ENCODE measurements around the gene MLLT1. TPM values are rescaled to one million over a fixed set of nuclear protein-coding genes. Genes with fewer than 3 reads are reported as not detected.

Gene MLLT1
- total RNA-seq, 5 donors from 2014 or later (not counting 1 experiment from before 2014, with no cell fraction given) = 31.4 to 59.8 (median 57.2) TPM

DNA sequence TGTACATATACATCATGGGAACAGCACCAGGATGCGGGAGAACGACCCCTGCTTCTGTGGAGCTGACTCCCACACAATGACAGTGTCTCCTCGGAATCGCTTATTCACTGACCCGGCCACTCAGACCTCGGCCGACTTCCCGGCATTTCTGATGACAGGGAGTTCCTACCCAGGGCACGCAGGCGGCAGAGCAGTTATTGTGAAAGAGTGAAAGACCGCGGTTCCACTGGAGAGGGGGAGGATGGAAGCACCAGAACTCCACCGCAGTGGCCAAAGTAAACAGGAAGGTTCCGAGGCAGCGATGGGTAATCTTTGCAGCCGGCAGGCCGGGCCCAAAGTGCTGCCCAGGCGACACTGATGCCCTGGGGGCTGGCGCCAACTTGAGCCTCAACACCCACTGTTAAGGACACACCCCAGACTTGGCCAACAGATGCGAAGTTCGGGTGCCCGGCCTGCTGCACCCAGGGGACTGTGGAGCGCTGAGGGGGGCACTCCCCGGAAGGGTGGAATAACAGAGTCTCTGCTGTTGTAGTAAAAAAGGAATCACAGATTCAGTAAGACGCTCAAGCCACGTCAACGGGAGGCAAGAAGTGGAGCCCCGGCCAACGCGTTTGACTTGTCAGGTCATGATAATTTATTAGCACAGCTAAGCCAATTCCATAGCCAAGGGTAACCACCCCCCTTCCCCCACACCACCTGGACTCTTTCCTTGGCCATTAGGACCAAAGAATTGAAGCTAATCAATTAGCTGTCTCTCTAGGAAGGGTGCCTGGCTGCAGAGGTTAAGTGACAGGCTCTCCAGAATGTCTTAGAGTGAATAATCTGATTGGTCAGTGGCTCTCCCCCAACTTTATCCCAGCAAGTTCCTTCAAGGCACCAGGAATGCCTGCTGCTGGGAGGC, 5.8 kb downstream of the MLLT1 start:
- no peaks in the 10 kb centered on the region for H3K9me3 Mint-ChIP-seq
- peaks cover 66 to 93% (median 81%) of the 10 kb centered on the region in 3 donors for H3K4me1 Mint-ChIP-seq
- POLR2A ChIA-PET = no interaction called here
- H3K27me3 Mint-ChIP-seq = no peaks in the 10 kb centered on the region
- WGBS (ENCODE audit: insufficient coverage) = 86% methylated on average over 15 of the region's 30 CpGs
- ATAC-seq (replicated peaks in 1 of 4) = no peak
- H3K36me3 ChIP-seq (ENCODE audit: control insufficient read depth in 2 of 2, extremely low read depth in 1 of 2, insufficient read depth in 1 of 2, low read length in 1 of 2) = peaks cover 12% of the 10 kb centered on the region in 2 donors
- H3K27me3 ChIP-seq (replicated peaks in 1 of 2; ENCODE audit: control insufficient read depth in 2 of 2, extremely low read depth in 1 of 2, insufficient read depth in 2 of 2, low read length in 1 of 2) = no peaks in the 10 kb centered on the region
- H3K4me3 ChIP-seq (ENCODE audit: control insufficient read depth in 1 of 2, extremely low read depth in 1 of 2, low read length in 1 of 2) = no peak overlapping the region
- H3K27ac Mint-ChIP-seq = no peak overlapping the region
- no peaks in the 10 kb centered on the region for H3K9me3 ChIP-seq
- H3K4me3 Mint-ChIP-seq = no peak overlapping the region
- CTCF ChIA-PET = no interaction called here
- H3K36me3 Mint-ChIP-seq = peaks cover 17% of the 10 kb centered on the region
- H3K27ac ChIP-seq (ENCODE audit: low read length) = no peak overlapping the region
- no peak for DNase-seq
- peaks cover 2 to 41% of the 10 kb centered on the region in 2 experiments for H3K4me1 ChIP-seq (ENCODE audit: control insufficient read depth in 1 of 2, extremely low read depth in 1 of 2, insufficient read depth in 2 of 2, low read length in 2 of 2)

DNA sequence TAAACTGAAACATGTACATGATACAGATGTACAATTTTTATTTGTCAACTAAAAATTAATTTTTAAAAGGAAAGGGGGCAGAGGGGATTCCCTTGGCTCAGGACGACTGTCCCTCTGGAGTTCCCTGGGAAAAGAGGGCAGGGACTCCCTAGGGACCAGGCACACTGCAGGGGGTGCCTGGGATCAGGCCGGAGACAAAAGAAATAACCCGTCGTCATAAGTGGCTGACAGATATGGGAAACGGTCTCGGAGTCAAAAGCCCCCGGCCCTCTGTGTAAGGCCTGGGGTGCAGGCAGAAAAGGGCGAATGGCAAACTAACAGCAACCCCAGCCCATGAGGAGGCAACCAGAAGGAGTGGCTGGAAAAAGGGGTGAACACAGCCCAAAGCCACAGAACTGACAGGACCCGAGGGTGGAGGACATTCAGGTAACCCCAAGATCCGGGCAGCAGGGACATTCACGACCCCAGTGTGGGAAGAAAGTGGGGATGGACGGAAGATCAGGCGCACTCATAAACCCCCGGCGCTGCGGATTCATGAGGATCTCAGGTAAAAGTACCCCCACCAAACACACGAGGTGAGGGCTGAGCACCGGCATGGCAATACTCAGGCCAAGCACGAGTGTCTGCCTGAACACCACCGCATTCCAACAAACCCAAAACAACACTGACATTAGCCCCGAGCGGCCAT, 6.7 kb downstream of the MLLT1 start:
- Mint-ChIP-seq H3K4me3 (no peak overlapping the region), H3K27me3 (no peaks in the 10 kb centered on the region), H3K36me3 (peaks cover 19% of the 10 kb centered on the region), H3K27ac (no peak overlapping the region), H3K4me1 (peaks cover 57 to 84% (median 77%) of the 10 kb centered on the region in 3 donors), H3K9me3 (no peaks in the 10 kb centered on the region)
- Histone ChIP-seq H3K27me3 (replicated peaks in 1 of 2; ENCODE audit: control insufficient read depth in 2 of 2, extremely low read depth in 1 of 2, insufficient read depth in 2 of 2, low read length in 1 of 2) (no peaks in the 10 kb centered on the region), H3K27ac (ENCODE audit: low read length) (no peak overlapping the region), H3K4me1 (ENCODE audit: control insufficient read depth in 1 of 2, extremely low read depth in 1 of 2, insufficient read depth in 2 of 2, low read length in 2 of 2) (peaks cover 2 to 32% of the 10 kb centered on the region in 2 experiments), H3K9me3 (no peaks in the 10 kb centered on the region), H3K36me3 (ENCODE audit: control insufficient read depth in 2 of 2, extremely low read depth in 1 of 2, insufficient read depth in 1 of 2, low read length in 1 of 2) (peaks cover 12 to 16% of the 10 kb centered on the region in 2 donors), H3K4me3 (ENCODE audit: control insufficient read depth in 1 of 2, extremely low read depth in 1 of 2, low read length in 1 of 2) (no peak overlapping the region)
- ATAC-seq (replicated peaks in 1 of 4) (no peak), DNase-seq (no peak)
- POLR2A ChIA-PET = interaction anchor here in 1 of 2 donors (0.6 kb wide), 1 partner anchor 166 kb away, joined by 3 read pairs; no protein-coding TSS in a partner anchor
- 88% methylated on average over 15 of the region's 22 CpGs for WGBS (ENCODE audit: insufficient coverage)
- CTCF ChIA-PET = no interaction called here

DNA sequence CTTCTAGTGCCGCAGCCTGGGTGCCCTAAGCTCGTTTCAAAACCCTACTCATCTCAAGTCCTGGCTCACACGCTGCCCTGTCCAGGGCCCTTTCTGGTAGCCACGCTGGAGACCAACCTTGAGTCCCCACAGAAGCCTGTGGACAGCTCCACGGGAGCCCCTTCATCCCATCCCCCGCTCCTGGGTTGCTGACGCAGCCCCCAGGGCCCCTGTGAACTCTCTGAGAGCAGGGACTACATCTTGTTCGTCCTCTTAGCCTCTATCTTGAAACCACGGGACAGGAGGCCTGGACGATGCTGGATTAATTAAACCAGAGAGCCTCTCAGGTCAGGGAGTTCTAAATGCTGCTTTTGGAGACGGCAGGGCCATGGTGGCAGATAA, 7.4 kb downstream of the MLLT1 start:
- H3K4me1 ChIP-seq (ENCODE audit: control insufficient read depth in 1 of 2, extremely low read depth in 1 of 2, insufficient read depth in 2 of 2, low read length in 2 of 2) = peaks cover 2 to 26% of the 10 kb centered on the region in 2 experiments

DNA sequence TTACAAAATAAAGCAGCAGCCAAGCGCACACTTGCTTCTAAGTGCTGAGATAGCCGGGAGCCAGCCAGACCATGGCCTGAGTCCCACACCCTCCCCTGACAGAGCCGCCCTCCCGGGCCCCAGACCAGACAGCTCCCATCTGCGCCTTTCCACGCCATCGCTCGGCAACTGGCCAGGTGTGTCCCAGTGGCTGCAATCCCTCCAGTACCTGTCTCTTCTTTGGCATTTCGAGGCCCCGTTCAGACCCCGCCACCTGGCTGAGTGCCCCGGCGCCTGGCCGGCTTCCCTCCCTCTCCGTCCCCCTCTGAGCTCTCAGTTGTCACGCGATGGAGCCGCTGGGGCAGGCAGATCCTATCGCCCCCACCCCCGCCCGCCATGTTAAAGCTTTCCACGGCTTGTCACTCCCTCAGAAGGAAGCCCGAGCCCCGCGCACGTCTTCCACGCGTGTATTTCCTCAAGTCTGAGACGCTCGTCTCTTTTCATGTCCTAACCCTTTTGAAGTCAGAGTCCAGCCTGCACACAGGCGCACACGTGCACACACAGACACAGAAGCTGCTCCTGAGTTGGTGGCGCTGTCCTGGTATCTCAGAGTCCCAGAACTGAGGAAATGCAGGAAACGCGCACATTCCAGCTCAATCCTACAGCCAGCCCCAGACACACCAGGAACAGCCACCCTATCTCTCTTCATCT, 7.9 kb downstream of the MLLT1 start:
- H3K27ac Mint-ChIP-seq = peak overlapping the region in 1 of 2 donors; percentile 83
- Histone ChIP-seq H3K4me1 (ENCODE audit: control insufficient read depth in 1 of 2, extremely low read depth in 1 of 2, insufficient read depth in 2 of 2, low read length in 2 of 2) (peaks cover 0 to 26% of the 10 kb centered on the region in 2 experiments), H3K9me3 (no peaks in the 10 kb centered on the region), H3K4me3 (ENCODE audit: control insufficient read depth in 1 of 2, extremely low read depth in 1 of 2, low read length in 1 of 2) (no peak overlapping the region), H3K27ac (ENCODE audit: low read length) (no peak overlapping the region), H3K36me3 (ENCODE audit: control insufficient read depth in 2 of 2, extremely low read depth in 1 of 2, insufficient read depth in 1 of 2, low read length in 1 of 2) (peaks cover 16 to 23% of the 10 kb centered on the region in 2 donors), H3K27me3 (replicated peaks in 1 of 2; ENCODE audit: control insufficient read depth in 2 of 2, extremely low read depth in 1 of 2, insufficient read depth in 2 of 2, low read length in 1 of 2) (no peaks in the 10 kb centered on the region)
- H3K36me3 Mint-ChIP-seq = peaks cover 28% of the 10 kb centered on the region
- 89% methylated on average over 26 of the region's 35 CpGs for WGBS (ENCODE audit: insufficient coverage)
- H3K4me3 Mint-ChIP-seq = no peak overlapping the region
- no peaks in the 10 kb centered on the region for H3K27me3 Mint-ChIP-seq
- peaks cover 49 to 72% (median 65%) of the 10 kb centered on the region in 3 donors for H3K4me1 Mint-ChIP-seq
- ATAC-seq (replicated peaks in 1 of 4) (no peak), DNase-seq (no peak)
- no peaks in the 10 kb centered on the region for H3K9me3 Mint-ChIP-seq
- CTCF ChIA-PET = no interaction called here
- POLR2A ChIA-PET = interaction anchor here (0.6 to 0.7 kb wide), 3 partner anchors 90 to 165 kb away, joined by 3 to 7 read pairs (median 5); no protein-coding TSS in a partner anchor

More for the DNA sequence above, 7.4 kb downstream of the MLLT1 start:
- WGBS (ENCODE audit: insufficient coverage) = 90% methylated on average over 11 of the region's 11 CpGs
- no peaks in the 10 kb centered on the region for H3K27me3 ChIP-seq (replicated peaks in 1 of 2; ENCODE audit: control insufficient read depth in 2 of 2, extremely low read depth in 1 of 2, insufficient read depth in 2 of 2, low read length in 1 of 2)
- H3K27ac ChIP-seq (ENCODE audit: low read length) = no peak overlapping the region
- CTCF ChIA-PET = no interaction called here
- no peaks in the 10 kb centered on the region for H3K9me3 ChIP-seq
- ATAC-seq (replicated peaks in 1 of 4) (no peak), DNase-seq (no peak)
- no peak overlapping the region for H3K4me3 ChIP-seq (ENCODE audit: control insufficient read depth in 1 of 2, extremely low read depth in 1 of 2, low read length in 1 of 2)
- peaks cover 12 to 22% of the 10 kb centered on the region in 2 donors for H3K36me3 ChIP-seq (ENCODE audit: control insufficient read depth in 2 of 2, extremely low read depth in 1 of 2, insufficient read depth in 1 of 2, low read length in 1 of 2)
- POLR2A ChIA-PET = interaction anchor here (0.6 to 0.7 kb wide), 3 partner anchors 91 to 166 kb away, joined by 3 to 7 read pairs (median 5); no protein-coding TSS in a partner anchor
- H3K4me1 Mint-ChIP-seq = peaks cover 54 to 78% (median 70%) of the 10 kb centered on the region in 3 donors
- no peak overlapping the region for H3K4me3 Mint-ChIP-seq
- H3K27me3 Mint-ChIP-seq = no peaks in the 10 kb centered on the region
- peak overlapping the region in 1 of 2 donors; percentile 83 for H3K27ac Mint-ChIP-seq
- H3K9me3 Mint-ChIP-seq = no peaks in the 10 kb centered on the region
- H3K36me3 Mint-ChIP-seq = peaks cover 26% of the 10 kb centered on the region

DNA sequence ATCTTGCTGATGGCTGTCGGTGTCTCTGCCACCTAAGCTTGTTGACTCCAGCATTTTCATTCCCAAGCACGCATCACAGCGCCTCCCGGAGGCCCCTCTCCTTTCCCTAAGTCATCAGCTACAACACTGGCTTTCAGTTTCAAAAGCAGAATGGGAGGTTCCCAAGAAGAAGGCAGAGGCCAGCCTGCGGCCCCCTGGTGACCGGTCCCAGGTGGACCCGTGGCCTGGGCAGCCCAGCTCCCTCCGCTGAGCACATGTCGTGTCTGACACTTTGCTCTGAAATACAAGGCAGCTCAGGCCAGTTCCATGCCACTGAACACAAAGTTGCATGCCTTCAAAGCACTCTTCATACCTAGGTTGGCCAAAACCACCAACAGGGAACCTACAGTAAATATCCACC, 8.5 kb downstream of the MLLT1 start:
- Histone ChIP-seq H3K27me3 (replicated peaks in 1 of 2; ENCODE audit: control insufficient read depth in 2 of 2, extremely low read depth in 1 of 2, insufficient read depth in 2 of 2, low read length in 1 of 2) (no peaks in the 10 kb centered on the region), H3K27ac (ENCODE audit: low read length) (no peak overlapping the region), H3K9me3 (no peaks in the 10 kb centered on the region), H3K36me3 (ENCODE audit: control insufficient read depth in 2 of 2, extremely low read depth in 1 of 2, insufficient read depth in 1 of 2, low read length in 1 of 2) (peaks cover 16 to 23% of the 10 kb centered on the region in 2 donors), H3K4me3 (ENCODE audit: control insufficient read depth in 1 of 2, extremely low read depth in 1 of 2, low read length in 1 of 2) (no peak overlapping the region), H3K4me1 (ENCODE audit: control insufficient read depth in 1 of 2, extremely low read depth in 1 of 2, insufficient read depth in 2 of 2, low read length in 2 of 2) (peaks cover 0 to 26% of the 10 kb centered on the region in 2 experiments)
- CTCF ChIA-PET = no interaction called here
- H3K27ac Mint-ChIP-seq = no peak overlapping the region
- no peak overlapping the region for H3K4me3 Mint-ChIP-seq
- H3K27me3 Mint-ChIP-seq = no peaks in the 10 kb centered on the region
- H3K4me1 Mint-ChIP-seq = peaks cover 43 to 66% (median 59%) of the 10 kb centered on the region in 3 donors
- peaks cover 32% of the 10 kb centered on the region for H3K36me3 Mint-ChIP-seq
- ATAC-seq (replicated peaks in 1 of 4) = no peak
- no peak for DNase-seq
- POLR2A ChIA-PET = no interaction called here
- 95% methylated on average over 9 of the region's 9 CpGs for WGBS (ENCODE audit: insufficient coverage)
- no peaks in the 10 kb centered on the region for H3K9me3 Mint-ChIP-seq

DNA sequence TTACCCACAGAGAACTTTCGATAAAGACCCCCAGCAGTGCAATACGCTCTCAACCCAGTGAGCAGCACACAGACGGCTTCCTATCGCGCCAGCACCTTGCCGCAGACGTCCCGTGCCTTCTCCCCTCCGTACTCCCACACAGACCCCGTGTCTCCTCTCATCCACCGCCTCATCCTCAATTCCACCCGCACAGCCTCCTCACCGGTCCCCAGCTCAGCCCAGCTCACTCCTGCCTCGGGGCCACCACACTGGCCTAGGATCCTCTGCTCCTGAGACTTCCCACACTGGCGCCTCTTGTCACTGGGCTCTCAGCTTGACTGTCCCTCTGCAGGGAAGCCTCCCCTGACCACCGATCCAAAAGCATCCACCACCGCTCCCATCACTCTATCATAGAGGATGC, 9.0 kb downstream of the MLLT1 start:
- Mint-ChIP-seq H3K27me3 (no peaks in the 10 kb centered on the region), H3K4me1 (peaks cover 39 to 62% (median 54%) of the 10 kb centered on the region in 3 donors), H3K36me3 (peaks cover 32% of the 10 kb centered on the region), H3K9me3 (no peaks in the 10 kb centered on the region), H3K27ac (no peak overlapping the region), H3K4me3 (no peak overlapping the region)
- H3K4me3 ChIP-seq (ENCODE audit: control insufficient read depth in 1 of 2, extremely low read depth in 1 of 2, low read length in 1 of 2) = no peak overlapping the region
- ChIA-PET CTCF (no interaction called here), POLR2A (no interaction called here)
- H3K9me3 ChIP-seq = no peaks in the 10 kb centered on the region
- H3K4me1 ChIP-seq (ENCODE audit: control insufficient read depth in 1 of 2, extremely low read depth in 1 of 2, insufficient read depth in 2 of 2, low read length in 2 of 2) = peaks cover 0 to 26% of the 10 kb centered on the region in 2 experiments
- WGBS (ENCODE audit: insufficient coverage) = 93% methylated on average over 16 of the region's 17 CpGs
- ATAC-seq (replicated peaks in 1 of 4) (no peak), DNase-seq (no peak)
- no peak overlapping the region for H3K27ac ChIP-seq (ENCODE audit: low read length)
- H3K27me3 ChIP-seq (replicated peaks in 1 of 2; ENCODE audit: control insufficient read depth in 2 of 2, extremely low read depth in 1 of 2, insufficient read depth in 2 of 2, low read length in 1 of 2) = no peaks in the 10 kb centered on the region
- H3K36me3 ChIP-seq (ENCODE audit: control insufficient read depth in 2 of 2, extremely low read depth in 1 of 2, insufficient read depth in 1 of 2, low read length in 1 of 2) = peaks cover 16 to 23% of the 10 kb centered on the region in 2 donors
